ENCODE measurements around the gene TCF7. TPM values are rescaled to one million over a fixed set of nuclear protein-coding genes. Genes with fewer than 3 reads are reported as not detected.

The TCF7 gene
- polyA plus RNA-seq, 1 of the 3 experiments (the other 2 are of a cell fraction): 2.7 TPM

- no peak overlapping the region for H3K9ac ChIP-seq
- WGBS (ENCODE audit: low lambda C conversion rate): 82% methylated on average over 8 of the region's 8 CpGs
- H3K4me1 ChIP-seq (ENCODE audit: control insufficient read depth in 1 of 2, insufficient read depth in 2 of 2, low read depth in 1 of 2, low read length in 1 of 2): peaks cover 0 to 27% of the 10 kb centered on the region in 2 experiments; a peak in 1 of 4 replicates
- no peak overlapping the region for H2AFZ ChIP-seq (ENCODE audit: low read depth)
- no peaks in the 10 kb centered on the region for H4K20me1 ChIP-seq (ENCODE audit: insufficient read depth)
- no peaks in the 10 kb centered on the region for H3K27me3 ChIP-seq (ENCODE audit: insufficient read depth)
- ChIA-PET POLR2A (interaction anchor here (0.6 kb wide), 1 partner anchor 10 kb away, joined by 3 read pairs; no protein-coding TSS in a partner anchor), CTCF (interaction anchor here (0.9 to 2.8 kb wide), 3 partner anchors 15 to 47 kb away, joined by 3 to 16 read pairs (median 5); no protein-coding TSS in a partner anchor)
- TF ChIP-seq YY1 (IDR thresholded peaks at IDR 0.05; ENCODE audit: low read depth): no peak
- no peak for TF ChIP-seq ELF1 (IDR thresholded peaks at IDR 0.05)
- TF ChIP-seq RAD21 (IDR thresholded peaks at IDR 0.05; ENCODE audit: low read length): no peak
- TF ChIP-seq NFIC (IDR thresholded peaks at IDR 0.05; ENCODE audit: borderline replicate concordance): no peak
- no peak for TF ChIP-seq MAX (IDR thresholded peaks at IDR 0.05; ENCODE audit: low read depth)
- TF ChIP-seq SMC3 (IDR thresholded peaks at IDR 0.05; ENCODE audit: low read depth, low read length): no peak
- TF ChIP-seq PBX3 (IDR thresholded peaks at IDR 0.05): no peak
- TF ChIP-seq USF2 (IDR thresholded peaks at IDR 0.05; ENCODE audit: borderline replicate concordance, low read depth, low read length): no peak
- no peak for TF ChIP-seq CHD2 (IDR thresholded peaks at IDR 0.05; ENCODE audit: low read length, partially characterized antibody)
- no peak for TF ChIP-seq SIN3A (IDR thresholded peaks at IDR 0.05; ENCODE audit: borderline replicate concordance, low read depth, low read length)
- TF ChIP-seq RXRA (IDR thresholded peaks at IDR 0.05; ENCODE audit: borderline replicate concordance, low read depth): no peak
- no peak for TF ChIP-seq FOSL2 (IDR thresholded peaks at IDR 0.05; ENCODE audit: borderline replicate concordance, low read depth)
- TF ChIP-seq TAF1 (IDR thresholded peaks at IDR 0.05; ENCODE audit: borderline replicate concordance, low read depth, low read length): no peak
- TF ChIP-seq TCF12 (IDR thresholded peaks at IDR 0.05): no peak
- TF ChIP-seq CTCF (IDR thresholded peaks at IDR 0.05): no peak
- TF ChIP-seq NRF1 (IDR thresholded peaks at IDR 0.05; ENCODE audit: low read depth, low read length): no peak
- no peak for TF ChIP-seq USF1 (IDR thresholded peaks at IDR 0.05; ENCODE audit: borderline replicate concordance, low read depth)
- TF ChIP-seq RCOR1 (IDR thresholded peaks at IDR 0.05; ENCODE audit: low read length): no peak
- no peaks in the 10 kb centered on the region for H3K79me2 ChIP-seq (ENCODE audit: insufficient read depth)
- H3K4me2 ChIP-seq: no peak overlapping the region
- no peak for DNase-seq
- no peaks in the 10 kb centered on the region for H3K36me3 ChIP-seq (replicated peaks in 1 of 2; ENCODE audit: control insufficient read depth in 1 of 2, insufficient read depth in 2 of 2, low read length in 1 of 2)
- H3K27ac ChIP-seq (ENCODE audit: low read depth in 2 of 2, low read length in 1 of 2): no peak overlapping the region
- no peak overlapping the region for H3K4me3 ChIP-seq (ENCODE audit: low read depth in 2 of 2, low read length in 1 of 2)
- H3K9me2 ChIP-seq: no peaks in the 10 kb centered on the region
- no peaks in the 10 kb centered on the region for H3F3A ChIP-seq (replicated peaks; ENCODE audit: insufficient read depth)
- no peaks in the 10 kb centered on the region for H3K9me3 ChIP-seq
These were observed 28.1 kb upstream of the TCF7 start for GRCh38 chr5:134086225-134086942.

Data from SK-N-SH (cell line).